B cell (primary cell): ENCODE data around the gene MYH15.

ENCODE experiments used
- CTCF ChIP-seq: fragments of 200-600 bp; IDR thresholded peaks from one replicate; pipeline ENCODE4 v1.8.0; 2022; ENCODE audit warnings: antibody characterized with exemption, mild to moderate bottlenecking
- EZH2 ChIP-seq: IDR thresholded peaks from 2 replicates; pipeline ENCODE4 v1.6.1; 2012; ENCODE audit warnings: borderline replicate concordance, low read depth, mild to moderate bottlenecking, moderate library complexity, low read length; ENCODE audit not compliant: insufficient read depth, poor library complexity, severe bottlenecking

- TF ChIP-seq CTCF, result no peak
- TF ChIP-seq EZH2, result no peak
Observed at GRCh38 chr3:108394563-108394962, 115.8 kb downstream of the MYH15 start.
